Fibroblast of the aortic adventitia (primary cell): Measurements from ENCODE around the gene ALDH1A3. TPM values are rescaled to one million over a fixed set of nuclear protein-coding genes. Genes with fewer than 3 reads are reported as not detected.

ENCODE experiments used
- DNase-seq: peaks from one replicate; pipeline ENCODE4 v3.0.0-alpha.2; 2010; ENCODE audit warnings: low read depth
- H3K4me3 ChIP-seq: 2 replicates; pipeline ENCODE4 v1.5.1; 2011; ENCODE audit warnings: low read depth, mild to moderate bottlenecking, control low read depth, low read length, moderate library complexity
- CTCF ChIP-seq: IDR thresholded peaks from 2 replicates; pipeline ENCODE4 v1.5.1; 2011; ENCODE audit warnings: mild to moderate bottlenecking, low read length, control low read depth, inconsistent platforms; ENCODE audit not compliant: insufficient read depth
- total RNA-seq: library from RNA; depleted of rRNA; stranded (reverse); fragments of >200 nt; gene quantifications from 2 replicates; pipeline ENCODE4 v1.2.3, GENCODE V29; 2012; ENCODE audit warnings: low replicate concordance

The ALDH1A3 gene
- total RNA-seq, 1 donor = 189 TPM

DNA sequence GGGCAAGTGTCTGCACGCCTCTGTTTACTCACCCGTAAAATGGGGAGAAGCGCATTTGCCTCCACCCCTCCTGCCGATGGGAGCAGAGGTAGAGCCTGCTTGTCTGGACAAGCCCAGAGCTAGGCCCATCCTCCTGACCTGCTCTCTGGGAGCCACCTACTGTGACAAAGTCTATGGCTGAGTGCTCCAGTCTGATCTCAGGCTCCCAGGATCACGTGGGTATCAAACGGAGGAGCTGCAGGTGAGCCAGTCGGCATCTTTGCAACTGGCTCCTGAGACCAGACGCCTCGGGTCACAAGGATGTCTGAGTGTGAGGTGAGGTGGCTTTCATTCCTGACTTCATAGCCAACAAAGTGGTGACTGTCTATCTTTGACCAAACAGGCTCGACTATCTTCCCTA lies 2.1 kb upstream of the ALDH1A3 start:
- H3K4me3 ChIP-seq = no peak overlapping the region
- DNase-seq = no peak
- no peak for TF ChIP-seq CTCF

GRCh38 chr15:100878130-100878529 lies 1.5 kb upstream of the ALDH1A3 start:
- TF ChIP-seq CTCF = no peak
- no peak overlapping the region for H3K4me3 ChIP-seq
- DNase-seq = no peak

- DNase-seq = no peak
- H3K4me3 ChIP-seq = peak overlapping the region; percentile 71
- no peak for TF ChIP-seq CTCF
Measured at GRCh38 chr15:100878648-100879047, 983 bp upstream of the ALDH1A3 start.

DNA sequence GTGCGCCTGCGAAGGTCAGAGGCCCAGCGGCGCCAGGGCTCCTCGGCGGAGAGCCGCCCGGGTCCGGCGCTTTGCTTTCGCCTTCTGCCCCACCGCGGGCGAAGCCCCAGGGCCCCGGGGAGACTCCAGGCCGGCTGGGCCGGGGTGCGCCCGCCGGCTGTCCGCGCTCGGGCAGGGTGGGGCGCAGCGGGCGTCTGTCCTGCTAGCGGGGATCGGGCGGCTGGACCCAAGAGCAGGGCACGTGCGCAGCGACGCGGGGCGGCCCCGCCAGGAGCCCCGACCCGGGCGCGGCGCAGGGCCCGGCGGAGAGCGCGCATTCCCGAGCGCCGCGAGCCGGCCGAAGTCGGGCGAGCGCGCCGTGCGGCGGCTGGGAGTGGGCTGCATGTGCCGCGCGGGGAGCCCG lies 569 bp upstream of the ALDH1A3 start:
- TF ChIP-seq CTCF = no peak
- no peak for DNase-seq
- peak overlapping the region; percentile 71 for H3K4me3 ChIP-seq

DNA sequence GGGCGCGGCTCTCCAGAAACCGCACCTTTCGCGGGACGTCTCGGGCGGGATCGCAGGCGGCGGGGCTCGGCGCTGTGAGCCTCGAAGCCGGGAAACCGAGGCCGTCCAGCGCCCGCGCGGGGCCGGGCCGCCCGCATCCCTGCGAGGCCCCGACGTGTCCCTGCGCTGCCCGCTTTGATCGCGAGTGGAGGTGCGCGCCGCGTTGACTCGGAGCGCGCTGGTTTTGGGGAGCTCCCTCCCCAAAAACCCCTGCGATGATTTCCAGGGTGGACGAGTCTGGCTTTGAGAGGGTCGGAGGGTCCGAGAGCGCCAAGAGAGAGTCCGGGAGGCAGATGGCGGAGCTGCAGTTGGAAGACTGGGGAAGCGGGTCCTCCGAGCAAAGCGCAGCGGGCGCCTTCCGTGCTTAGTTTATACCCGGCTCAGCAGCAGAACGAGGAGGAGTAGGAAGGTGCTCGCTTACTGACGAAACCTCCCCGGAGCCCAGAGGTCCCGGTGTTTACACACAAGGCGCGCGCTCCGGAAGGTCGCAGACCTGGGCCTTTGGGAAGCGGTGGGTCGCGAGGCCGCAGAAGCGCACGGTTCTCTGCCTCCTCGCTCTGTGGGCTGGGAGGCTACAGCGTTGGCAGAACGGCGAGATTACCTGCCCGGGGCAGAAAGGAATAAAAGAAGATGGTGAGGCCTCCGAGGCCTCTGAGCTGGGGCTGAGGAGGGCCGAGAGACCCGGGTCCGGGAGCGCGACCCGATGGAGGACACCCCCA lies 687 bp downstream of the ALDH1A3 start:
- no peak for TF ChIP-seq CTCF
- peak overlapping the region; percentile 71 for H3K4me3 ChIP-seq
- DNase-seq = peak; percentile 35

DNA sequence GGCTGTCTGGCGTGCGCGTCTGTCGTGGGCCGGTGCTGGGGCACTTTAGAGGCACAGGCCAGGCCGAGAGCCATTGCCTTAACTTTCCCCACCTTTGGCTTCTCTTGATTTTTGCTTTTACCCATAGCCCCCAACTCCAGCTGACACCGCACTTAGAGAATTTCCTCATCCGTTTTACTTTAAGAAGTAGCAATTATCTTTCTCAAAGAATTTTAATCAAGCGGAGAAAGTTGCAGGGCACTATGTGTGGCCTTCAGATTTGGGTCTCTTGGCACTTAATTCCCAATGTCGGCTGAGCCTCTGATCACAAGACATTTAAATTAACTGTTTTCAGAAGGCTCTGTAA lies 1.2 kb downstream of the ALDH1A3 start:
- H3K4me3 ChIP-seq = peak overlapping the region; percentile 71

More for the DNA sequence above, 1.2 kb downstream of the ALDH1A3 start:
- DNase-seq = no peak
- TF ChIP-seq CTCF = no peak
